Measurements from ENCODE around the gene CNEP1R1.

CNEP1R1 gene

GRCh38 chr16:50065624-50066481 is 40.8 kb downstream of the CNEP1R1 start, which contains the start of gene HEATR3:
TSS of gene HEATR3 (plus strand) at chr16:50065970. CDS start at chr16:50066132, 162 bp downstream.
- DNase-seq: peak; percentile 99

GRCh38 chr16:50066482-50067289 is 41.7 kb downstream of the CNEP1R1 start:
- DNase-seq: no peak

GRCh38 chr16:50067290-50067853 is 42.3 kb downstream of the CNEP1R1 start:
- no peak for DNase-seq

GRCh38 chr16:50068550-50068949 is 43.5 kb downstream of the CNEP1R1 start:
- no peak for DNase-seq

GRCh38 chr16:50069060-50069459 is 44.0 kb downstream of the CNEP1R1 start:
- no peak for DNase-seq

- no peak for DNase-seq
These were observed 46.1 kb downstream of the CNEP1R1 start for GRCh38 chr16:50071075-50071671.

GRCh38 chr16:50072730-50073129 is 47.7 kb downstream of the CNEP1R1 start:
- DNase-seq: no peak

GRCh38 chr16:50079397-50080140 is 54.5 kb downstream of the CNEP1R1 start:
- no peak for DNase-seq

GRCh38 chr16:50081428-50082018 is 56.5 kb downstream of the CNEP1R1 start:
- DNase-seq: no peak

- no peak for DNase-seq
These were observed 59.0 kb downstream of the CNEP1R1 start for GRCh38 chr16:50083996-50084395.

- no peak for DNase-seq
These were observed 61.2 kb downstream of the CNEP1R1 start for GRCh38 chr16:50086176-50086575.

Data from activated CD8-positive, alpha-beta memory T cell treated with anti-CD3 and anti-CD28 coated beads for 24 hours (primary cell).